ENCODE results near the gene WDR44.

Gene WDR44

DNA sequence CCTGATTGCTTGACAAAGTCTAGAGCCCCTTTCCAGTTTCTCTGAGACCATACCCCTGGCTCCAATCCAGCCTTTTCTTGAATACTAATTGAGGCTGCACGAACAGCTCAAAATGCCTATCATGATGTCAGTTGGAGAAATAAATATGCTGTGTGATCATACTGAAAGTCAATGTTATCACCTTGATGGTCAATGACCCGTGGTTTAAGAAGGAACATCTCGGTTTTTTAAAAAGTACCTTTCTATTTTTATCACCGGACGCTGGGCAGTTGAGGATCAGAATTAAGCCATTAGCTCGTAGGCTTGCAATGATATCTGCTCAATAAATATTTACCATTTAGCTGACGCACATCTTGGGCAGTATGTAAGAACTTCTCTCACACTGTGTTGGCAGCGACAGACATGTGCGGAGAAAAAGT lies 852 bp upstream of the WDR44 start:
- TF ChIP-seq, protein P1, sequence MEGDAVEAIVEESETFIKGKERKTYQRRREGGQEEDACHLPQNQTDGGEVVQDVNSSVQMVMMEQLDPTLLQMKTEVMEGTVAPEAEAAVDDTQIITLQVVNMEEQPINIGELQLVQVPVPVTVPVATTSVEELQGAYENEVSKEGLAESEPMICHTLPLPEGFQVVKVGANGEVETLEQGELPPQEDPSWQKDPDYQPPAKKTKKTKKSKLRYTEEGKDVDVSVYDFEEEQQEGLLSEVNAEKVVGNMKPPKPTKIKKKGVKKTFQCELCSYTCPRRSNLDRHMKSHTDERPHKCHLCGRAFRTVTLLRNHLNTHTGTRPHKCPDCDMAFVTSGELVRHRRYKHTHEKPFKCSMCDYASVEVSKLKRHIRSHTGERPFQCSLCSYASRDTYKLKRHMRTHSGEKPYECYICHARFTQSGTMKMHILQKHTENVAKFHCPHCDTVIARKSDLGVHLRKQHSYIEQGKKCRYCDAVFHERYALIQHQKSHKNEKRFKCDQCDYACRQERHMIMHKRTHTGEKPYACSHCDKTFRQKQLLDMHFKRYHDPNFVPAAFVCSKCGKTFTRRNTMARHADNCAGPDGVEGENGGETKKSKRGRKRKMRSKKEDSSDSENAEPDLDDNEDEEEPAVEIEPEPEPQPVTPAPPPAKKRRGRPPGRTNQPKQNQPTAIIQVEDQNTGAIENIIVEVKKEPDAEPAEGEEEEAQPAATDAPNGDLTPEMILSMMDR (IDR thresholded peaks at IDR 0.05; ENCODE audit: low read depth, low read length) = no peak

DNA sequence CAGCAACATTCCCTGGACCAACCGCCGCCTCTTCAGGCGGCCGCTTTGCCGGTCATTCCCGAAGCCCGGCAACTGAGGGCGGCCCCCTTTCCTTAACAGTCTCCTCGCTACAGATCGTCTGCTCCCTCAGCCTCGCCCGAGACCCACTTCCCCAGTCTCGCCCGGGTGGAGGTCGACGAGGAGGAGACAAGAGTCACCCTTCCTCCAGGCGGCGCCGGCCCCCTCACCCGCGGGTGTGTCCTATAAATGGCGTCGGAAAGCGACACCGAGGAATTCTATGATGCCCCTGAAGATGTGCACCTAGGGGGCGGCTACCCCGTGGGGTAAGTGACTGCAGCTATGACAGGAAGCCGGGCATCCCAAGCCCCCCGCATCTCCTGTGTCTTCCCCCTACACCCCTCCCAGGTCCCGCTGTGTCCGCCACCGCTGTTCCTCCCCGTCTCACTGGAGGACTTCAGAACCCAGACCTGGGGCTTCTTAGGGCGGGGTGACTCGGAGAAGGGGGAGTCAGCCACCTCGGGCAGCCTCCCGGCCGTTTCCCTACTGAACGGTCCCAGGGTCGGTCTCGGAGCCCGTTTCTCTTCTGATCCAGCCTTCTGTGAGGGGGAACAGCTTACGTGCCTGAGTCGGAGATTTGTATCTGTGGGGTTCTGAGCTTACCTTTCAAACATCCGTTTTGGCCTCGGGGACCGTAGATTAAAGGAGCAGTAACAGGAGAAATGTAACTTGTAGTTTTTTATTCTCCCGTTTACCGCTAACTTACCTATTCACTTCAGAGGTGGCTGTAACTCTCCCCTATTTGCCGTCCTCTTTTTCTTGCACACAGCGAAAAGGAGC lies 570 bp downstream of the WDR44 start:
- TF ChIP-seq, protein P1 (IDR thresholded peaks at IDR 0.05; ENCODE audit: low read depth, low read length) = peak; percentile 1; the same call in 1 of the 2 replicates
- no peak for DNase-seq (ENCODE audit: extremely low read depth, low read depth)

More for the DNA sequence above, 852 bp upstream of the WDR44 start:
- DNase-seq (ENCODE audit: extremely low read depth, low read depth) = no peak

DNA sequence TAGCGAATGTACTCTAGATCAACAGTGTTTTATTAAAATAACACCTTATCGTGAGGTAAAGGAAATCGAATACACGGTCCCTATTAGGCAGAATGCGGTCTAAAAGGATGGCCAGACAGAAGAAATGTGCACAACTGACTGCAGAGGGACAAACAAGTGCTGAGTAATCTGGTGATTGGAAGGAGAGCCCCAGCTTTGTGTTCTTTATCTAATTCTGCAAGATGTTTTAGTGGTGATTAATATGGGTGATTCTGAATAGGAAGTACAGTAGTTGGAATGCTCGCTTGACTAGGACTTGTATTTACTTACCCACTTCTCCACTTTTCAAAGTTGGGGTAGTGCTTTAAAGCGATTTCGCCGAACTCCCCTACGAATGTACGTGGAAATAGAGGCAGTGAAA lies 1.2 kb downstream of the WDR44 start:
- TF ChIP-seq, protein P1 (IDR thresholded peaks at IDR 0.05; ENCODE audit: low read depth, low read length) = no peak
- no peak for DNase-seq (ENCODE audit: extremely low read depth, low read depth)

DNA sequence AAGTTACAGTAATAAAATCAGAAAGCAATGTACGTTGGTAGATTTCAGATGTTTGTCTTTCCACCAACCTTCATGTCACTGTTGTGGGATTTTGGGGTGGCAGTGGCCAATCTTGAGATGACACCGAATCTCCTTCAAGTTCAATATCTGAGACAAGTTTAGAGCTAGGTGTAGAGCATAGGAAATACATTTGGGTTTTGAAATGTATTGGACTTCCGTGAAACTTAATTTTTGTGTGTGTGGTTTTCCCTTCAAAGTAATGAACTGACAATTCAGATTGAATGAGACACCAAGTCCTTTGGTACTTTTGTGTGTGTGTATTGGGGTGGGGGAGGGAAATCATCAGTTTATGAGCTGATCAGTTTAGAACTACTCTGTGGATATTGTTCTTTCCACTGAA lies 1.8 kb downstream of the WDR44 start:
- TF ChIP-seq, protein P1 (IDR thresholded peaks at IDR 0.05; ENCODE audit: low read depth, low read length) = no peak

DNA sequence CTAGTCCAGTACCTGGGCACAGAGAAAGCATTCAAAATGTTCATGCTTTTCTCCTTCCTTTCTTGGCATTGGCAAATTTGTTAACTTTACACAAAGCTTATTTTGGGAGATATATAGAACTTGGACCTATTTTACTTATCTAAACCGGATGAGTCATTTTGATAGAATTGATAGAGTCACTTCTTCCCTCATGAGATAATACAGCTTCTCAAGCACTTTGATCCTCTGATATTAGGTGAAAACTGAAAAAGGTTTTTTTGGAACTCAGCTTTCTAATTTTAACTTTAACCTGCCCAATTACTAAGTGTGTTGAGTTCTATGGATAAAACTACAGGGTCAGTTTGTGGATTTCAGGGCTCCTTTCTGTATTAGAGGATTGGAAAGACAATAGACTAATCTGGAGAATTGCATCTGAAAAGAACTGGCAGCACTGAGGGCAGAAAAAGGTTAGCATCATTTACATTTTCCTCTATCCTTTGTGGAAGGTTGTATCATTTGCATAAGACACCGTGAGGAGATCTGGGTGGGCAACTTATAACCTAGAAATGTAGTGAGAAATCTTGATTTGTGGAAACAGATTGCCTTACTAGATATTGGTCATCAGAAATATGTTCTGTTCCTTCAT lies 2.4 kb downstream of the WDR44 start:
- TF ChIP-seq, protein P1 (IDR thresholded peaks at IDR 0.05; ENCODE audit: low read depth, low read length) = no peak
- no peak for DNase-seq (ENCODE audit: extremely low read depth, low read depth)

More for the DNA sequence above, 1.8 kb downstream of the WDR44 start:
- no peak for DNase-seq (ENCODE audit: extremely low read depth, low read depth)

DNA sequence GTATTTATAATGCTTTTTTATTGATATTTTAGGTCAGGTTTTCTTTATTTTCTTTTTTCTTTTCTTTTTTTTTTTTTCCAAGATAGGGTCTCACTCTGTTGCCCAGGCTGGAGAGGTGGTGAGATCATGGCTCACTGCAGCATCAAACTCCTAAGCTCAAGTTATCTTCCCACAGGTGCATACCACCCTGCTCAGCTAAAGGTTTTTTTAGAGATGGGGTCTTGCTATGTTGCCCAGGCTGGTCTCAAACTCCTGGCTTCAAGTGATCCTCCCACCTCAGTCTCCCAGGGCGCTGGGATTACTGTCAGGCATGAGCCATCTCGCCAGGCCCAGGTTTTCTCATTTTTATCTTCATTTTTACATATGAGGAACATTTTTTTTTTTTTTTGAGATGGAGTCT lies 3.3 kb downstream of the WDR44 start:
- TF ChIP-seq, protein P1 (IDR thresholded peaks at IDR 0.05; ENCODE audit: low read depth, low read length) = no peak
- no peak for DNase-seq (ENCODE audit: extremely low read depth, low read depth)

DNA sequence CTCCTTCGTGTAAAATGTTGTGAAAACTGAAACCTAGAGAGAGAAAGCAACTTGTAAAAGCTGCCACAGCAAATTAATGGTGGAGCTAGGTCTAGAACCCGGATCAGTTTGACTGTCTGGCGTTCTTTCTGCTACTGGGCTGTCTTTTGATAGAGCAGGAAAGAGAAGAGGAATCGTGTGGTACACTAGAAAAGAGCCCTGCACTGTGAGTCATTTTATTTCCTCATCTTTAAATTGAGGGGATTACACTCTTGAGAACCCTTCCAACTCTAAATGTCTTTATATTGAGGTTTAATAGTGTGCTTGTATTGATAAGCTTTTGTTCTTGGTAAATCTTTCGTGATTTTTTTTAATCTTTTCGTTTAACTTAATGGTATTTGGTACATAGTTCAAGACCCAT lies 4.3 kb downstream of the WDR44 start:
- no peak for DNase-seq (ENCODE audit: extremely low read depth, low read depth)
- TF ChIP-seq, protein P1 (IDR thresholded peaks at IDR 0.05; ENCODE audit: low read depth, low read length) = no peak

All from AG09319 (cell line).